Activated CD4-positive, alpha-beta memory T cell treated with anti-CD3 and anti-CD28 coated beads, Interleukin-2, amount 10 ng/mL, durations not matched to agents 7 days and 5 days (primary cell): ENCODE measurements around the gene RND3. TPM values are rescaled to one million over a fixed set of nuclear protein-coding genes. Genes with fewer than 3 reads are reported as not detected.

ENCODE experiments used
- CTCF ChIA-PET: fragments of 350-600 bp; sonication (Branson Sonifier 250); formaldehyde crosslinking; loops from one replicate; lab custom pipeline; 2021; ENCODE audit warnings: antibody characterized with exemption, inconsistent platforms; lab: Charles Lee
- POLR2A ChIA-PET: fragments of 350-600 bp; sonication (Branson Sonifier 250); formaldehyde crosslinking; loops from one replicate; lab custom pipeline; 2021; ENCODE audit warnings: antibody characterized with exemption; lab: Charles Lee
- DNase-seq: peaks from one replicate; pipeline ENCODE4 v3.0.0-alpha.2; 2020
- H3K27ac Mint-ChIP-seq: one replicate; pipeline ENCODE4 v1.8.0; 2021; ENCODE audit warnings: mild to moderate bottlenecking, mixed read lengths
- H3K27me3 Mint-ChIP-seq: one replicate; pipeline ENCODE4 v1.8.0; 2021; ENCODE audit warnings: mixed read lengths
- H3K36me3 Mint-ChIP-seq: one replicate; pipeline ENCODE4 v1.8.0; 2021; ENCODE audit warnings: low read depth, mixed read lengths
- H3K4me1 Mint-ChIP-seq: one replicate; pipeline ENCODE4 v1.8.0; 2021; ENCODE audit warnings: mixed read lengths
- H3K4me3 Mint-ChIP-seq: one replicate; pipeline ENCODE4 v1.8.0; 2021; ENCODE audit warnings: mild to moderate bottlenecking, mixed read lengths
- H3K9me3 Mint-ChIP-seq: one replicate; pipeline ENCODE4 v1.8.0; 2021; ENCODE audit warnings: mixed read lengths
- total RNA-seq, 2 experiments: library from RNA; stranded (reverse); gene quantifications; one replicate each; pipeline ENCODE4 v1.2.3, GENCODE V29; 2021

Gene RND3, protein sequence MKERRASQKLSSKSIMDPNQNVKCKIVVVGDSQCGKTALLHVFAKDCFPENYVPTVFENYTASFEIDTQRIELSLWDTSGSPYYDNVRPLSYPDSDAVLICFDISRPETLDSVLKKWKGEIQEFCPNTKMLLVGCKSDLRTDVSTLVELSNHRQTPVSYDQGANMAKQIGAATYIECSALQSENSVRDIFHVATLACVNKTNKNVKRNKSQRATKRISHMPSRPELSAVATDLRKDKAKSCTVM
- total RNA-seq = not detected

GRCh38 chr2:150487537-150488429 is at the start of gene RND3:
TSS of gene RND3 (minus strand) at chr2:150487667. CDS start at chr2:150487417, 250 bp downstream.
- ChIA-PET CTCF (interaction anchor here (1.4 kb wide), 1 partner anchor 890 kb away, joined by 4 read pairs; no protein-coding TSS in a partner anchor), POLR2A (no interaction called here)
- H3K27ac Mint-ChIP-seq = no peak within 1 kb of the TSS
- peak within 1 kb of the TSS; percentile 22 for H3K4me3 Mint-ChIP-seq
- H3K36me3 Mint-ChIP-seq = no peaks in the 10 kb centered on the region
- H3K4me1 Mint-ChIP-seq = peaks cover 8% of the 10 kb centered on the region
- peak; percentile 51 for DNase-seq
- peaks cover 44% of the 10 kb centered on the region for H3K27me3 Mint-ChIP-seq
- no peaks in the 10 kb centered on the region for H3K9me3 Mint-ChIP-seq

- no peak for DNase-seq
- ChIA-PET POLR2A (no interaction called here), CTCF (no interaction called here)
- Mint-ChIP-seq H3K4me3 (no peak overlapping the region), H3K9me3 (no peaks in the 10 kb centered on the region), H3K27ac (no peak overlapping the region), H3K27me3 (no peaks in the 10 kb centered on the region), H3K36me3 (no peaks in the 10 kb centered on the region), H3K4me1 (no peaks in the 10 kb centered on the region)
Observed at GRCh38 chr2:150535176-150535575, 47.7 kb upstream of the RND3 start.

GRCh38 chr2:150532879-150533278 is 45.4 kb upstream of the RND3 start:
- Mint-ChIP-seq H3K27me3 (no peaks in the 10 kb centered on the region), H3K4me1 (no peaks in the 10 kb centered on the region), H3K27ac (no peak overlapping the region), H3K36me3 (no peaks in the 10 kb centered on the region), H3K9me3 (no peaks in the 10 kb centered on the region), H3K4me3 (no peak overlapping the region)
- ChIA-PET POLR2A (no interaction called here), CTCF (no interaction called here)
- DNase-seq = no peak

DNA sequence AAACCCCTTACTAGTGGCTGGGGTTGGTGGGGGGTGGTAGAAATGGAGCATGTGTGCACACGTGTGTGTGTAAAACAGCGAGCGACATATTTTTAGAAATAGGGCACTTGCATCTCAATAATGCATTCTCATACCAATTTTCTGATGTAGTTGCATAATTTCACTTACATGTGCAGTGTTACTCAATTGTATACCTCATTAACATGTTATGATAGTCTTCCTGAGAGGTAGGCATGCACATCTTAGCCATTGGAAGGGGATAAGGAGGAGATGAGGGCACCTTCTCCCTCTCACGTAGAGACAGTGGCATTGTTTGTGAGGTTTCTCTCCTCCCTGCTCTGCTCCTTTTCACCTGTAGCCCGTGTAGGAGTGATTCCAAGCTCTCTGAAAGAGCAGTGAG is 44.6 kb upstream of the RND3 start:
- ChIA-PET POLR2A (no interaction called here), CTCF (no interaction called here)
- H3K9me3 Mint-ChIP-seq = no peaks in the 10 kb centered on the region
- no peak overlapping the region for H3K27ac Mint-ChIP-seq
- H3K4me1 Mint-ChIP-seq = no peaks in the 10 kb centered on the region
- no peaks in the 10 kb centered on the region for H3K27me3 Mint-ChIP-seq
- no peak for DNase-seq
- H3K36me3 Mint-ChIP-seq = no peaks in the 10 kb centered on the region
- no peak overlapping the region for H3K4me3 Mint-ChIP-seq

DNA sequence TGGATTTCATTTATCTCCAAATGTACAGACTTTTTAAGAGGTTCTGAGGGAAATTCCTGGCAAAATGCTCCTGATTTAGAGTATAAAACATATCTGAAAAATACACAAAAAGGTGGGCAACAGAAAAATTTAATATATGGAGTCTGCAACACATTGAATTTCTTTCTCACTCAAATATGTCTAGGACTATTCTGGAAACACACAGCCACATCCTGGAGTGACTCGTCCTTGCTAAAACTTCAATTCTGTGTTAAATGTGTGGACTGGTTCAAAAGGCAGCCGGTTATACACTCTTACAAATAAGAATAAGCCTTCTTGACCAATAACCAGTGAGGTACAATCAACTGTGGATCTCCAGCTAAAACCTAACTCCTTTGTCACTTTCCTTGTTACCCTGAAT is 44.1 kb upstream of the RND3 start:
- POLR2A ChIA-PET = no interaction called here
- Mint-ChIP-seq H3K36me3 (no peaks in the 10 kb centered on the region), H3K4me3 (no peak overlapping the region), H3K27me3 (no peaks in the 10 kb centered on the region), H3K27ac (no peak overlapping the region), H3K4me1 (no peaks in the 10 kb centered on the region), H3K9me3 (no peaks in the 10 kb centered on the region)
- CTCF ChIA-PET = no interaction called here
- no peak for DNase-seq

GRCh38 chr2:150530168-150530567 is 42.7 kb upstream of the RND3 start:
- Mint-ChIP-seq H3K4me3 (no peak overlapping the region), H3K27me3 (no peaks in the 10 kb centered on the region), H3K9me3 (no peaks in the 10 kb centered on the region), H3K27ac (no peak overlapping the region), H3K4me1 (no peaks in the 10 kb centered on the region), H3K36me3 (no peaks in the 10 kb centered on the region)
- no peak for DNase-seq
- ChIA-PET CTCF (no interaction called here), POLR2A (no interaction called here)

GRCh38 chr2:150528861-150529801 is 41.7 kb upstream of the RND3 start:
- DNase-seq = no peak
- H3K36me3 Mint-ChIP-seq = no peaks in the 10 kb centered on the region
- no peak overlapping the region for H3K27ac Mint-ChIP-seq
- POLR2A ChIA-PET = no interaction called here
- H3K4me1 Mint-ChIP-seq = no peaks in the 10 kb centered on the region
- CTCF ChIA-PET = no interaction called here
- no peak overlapping the region for H3K4me3 Mint-ChIP-seq
- no peaks in the 10 kb centered on the region for H3K27me3 Mint-ChIP-seq
- H3K9me3 Mint-ChIP-seq = no peaks in the 10 kb centered on the region

GRCh38 chr2:150526827-150527226 is 39.4 kb upstream of the RND3 start:
- Mint-ChIP-seq H3K27ac (no peak overlapping the region), H3K27me3 (no peaks in the 10 kb centered on the region), H3K4me1 (no peaks in the 10 kb centered on the region), H3K36me3 (no peaks in the 10 kb centered on the region), H3K4me3 (no peak overlapping the region), H3K9me3 (peaks cover 5% of the 10 kb centered on the region)
- POLR2A ChIA-PET = no interaction called here
- no peak for DNase-seq
- CTCF ChIA-PET = no interaction called here

- no peaks in the 10 kb centered on the region for H3K4me1 Mint-ChIP-seq
- H3K27ac Mint-ChIP-seq = no peak overlapping the region
- POLR2A ChIA-PET = no interaction called here
- no peak for DNase-seq
- H3K36me3 Mint-ChIP-seq = no peaks in the 10 kb centered on the region
- H3K4me3 Mint-ChIP-seq = no peak overlapping the region
- no peaks in the 10 kb centered on the region for H3K27me3 Mint-ChIP-seq
- peaks cover 5% of the 10 kb centered on the region for H3K9me3 Mint-ChIP-seq
- CTCF ChIA-PET = no interaction called here
Observed at GRCh38 chr2:150526006-150526405, 38.5 kb upstream of the RND3 start.

- Mint-ChIP-seq H3K27ac (no peak overlapping the region), H3K27me3 (no peaks in the 10 kb centered on the region), H3K4me1 (no peaks in the 10 kb centered on the region), H3K9me3 (peaks cover 5% of the 10 kb centered on the region), H3K4me3 (no peak overlapping the region), H3K36me3 (no peaks in the 10 kb centered on the region)
- ChIA-PET POLR2A (no interaction called here), CTCF (no interaction called here)
- no peak for DNase-seq
Observed at GRCh38 chr2:150522269-150522668, 34.8 kb upstream of the RND3 start.

DNA sequence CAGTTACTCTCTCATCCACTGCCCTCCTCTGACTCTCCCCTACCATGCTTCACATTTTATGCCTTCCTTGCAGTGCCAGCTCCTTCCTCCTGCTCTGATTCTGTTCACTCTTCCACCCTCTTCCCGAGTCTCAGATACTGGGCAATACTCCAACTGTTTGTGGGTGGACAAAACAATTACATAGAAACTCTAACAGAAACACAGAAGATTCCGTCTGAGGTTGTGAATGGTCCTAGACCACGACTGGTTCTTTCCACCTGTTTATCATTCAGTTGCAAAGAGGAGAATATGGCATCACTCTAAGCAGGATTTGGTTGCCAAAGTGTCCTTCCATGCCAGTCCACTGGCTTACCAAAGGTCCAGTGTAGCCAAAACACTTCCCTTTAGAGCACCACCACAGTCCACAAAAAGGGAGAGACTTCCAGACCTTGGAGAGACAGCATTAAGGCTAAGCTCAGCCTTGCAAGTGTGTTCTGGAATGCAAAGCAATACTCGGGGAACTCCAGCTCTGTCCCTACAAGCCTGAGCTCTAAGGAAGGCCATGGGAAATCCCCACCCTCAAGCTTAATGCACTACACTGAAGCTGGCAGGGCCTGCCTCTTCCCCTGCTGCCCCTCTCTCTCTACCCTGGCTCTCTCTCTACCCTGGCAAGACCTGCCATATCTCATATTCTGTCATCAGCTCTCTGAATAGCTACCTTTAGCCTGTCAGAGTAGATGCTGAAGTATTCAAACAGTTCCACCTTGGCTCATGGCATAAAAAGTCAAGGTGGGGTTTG is 33.6 kb upstream of the RND3 start:
- Mint-ChIP-seq H3K27me3 (no peaks in the 10 kb centered on the region), H3K36me3 (no peaks in the 10 kb centered on the region), H3K9me3 (peaks cover 5% of the 10 kb centered on the region), H3K4me1 (no peaks in the 10 kb centered on the region), H3K27ac (no peak overlapping the region), H3K4me3 (no peak overlapping the region)
- ChIA-PET CTCF (no interaction called here), POLR2A (no interaction called here)
- DNase-seq = no peak

GRCh38 chr2:150520033-150520432 is 32.6 kb upstream of the RND3 start:
- Mint-ChIP-seq H3K27ac (no peak overlapping the region), H3K9me3 (peaks cover 5% of the 10 kb centered on the region), H3K4me1 (no peaks in the 10 kb centered on the region), H3K4me3 (no peak overlapping the region), H3K27me3 (no peaks in the 10 kb centered on the region), H3K36me3 (no peaks in the 10 kb centered on the region)
- CTCF ChIA-PET = no interaction called here
- no peak for DNase-seq
- POLR2A ChIA-PET = no interaction called here
